AG04450 (cell line): ENCODE results near the gene NSRP1. TPM values are rescaled to one million over a fixed set of nuclear protein-coding genes. Genes with fewer than 3 reads are reported as not detected.

Experiments used
- CTCF ChIA-PET: fragments of 300-600, 350-600 bp; formaldehyde crosslinking; extraction: SDS; loops from one replicate; lab custom pipeline; 2022; ENCODE audit warnings: antibody characterized with exemption, inconsistent platforms; lab: Charles Lee
- POLR2A ChIA-PET: fragments of 350-600 bp; formaldehyde crosslinking; extraction: SDS; loops from one replicate; lab custom pipeline; 2021; ENCODE audit warnings: antibody characterized with exemption, inconsistent platforms; lab: Yijun Ruan, JAX
- DNase-seq: peaks from one replicate; pipeline ENCODE4 v3.0.0-alpha.2; 2011; ENCODE audit warnings: low read depth, low spot score
- H3K27ac ChIP-seq: one replicate; pipeline ENCODE4 v1.5.1; 2012; ENCODE audit warnings: low read depth, low read length, control low read depth
- H3K27me3 ChIP-seq: one replicate; pipeline ENCODE4 v1.6.0; 2012; ENCODE audit warnings: low read length; ENCODE audit not compliant: control insufficient read depth, insufficient read depth
- H3K4me3 ChIP-seq: 2 replicates; pipeline ENCODE4 v1.5.1; 2011; ENCODE audit warnings: mild to moderate bottlenecking, low read depth, low read length, control low read depth
- H3K9me3 ChIP-seq: 2 replicates; pipeline ENCODE4 v1.5.1; 2012; ENCODE audit warnings: low read length; ENCODE audit not compliant: control insufficient read depth, insufficient read depth
- polyA plus RNA-seq: library from polyadenylated mRNA; depleted of rRNA; stranded (reverse); fragments of >200 nt; gene quantifications from 2 replicates; pipeline ENCODE4 v1.2.3, GENCODE V29; 2011
- TF ChIP-seq, protein P1 (sequence below): IDR thresholded peaks from 2 replicates; pipeline ENCODE4 v1.5.1; 2011; ENCODE audit warnings: low read depth, low read length, control low read depth, inconsistent platforms

Gene NSRP1
- polyA plus RNA-seq, 1 experiment: 18.6 TPM

DNA sequence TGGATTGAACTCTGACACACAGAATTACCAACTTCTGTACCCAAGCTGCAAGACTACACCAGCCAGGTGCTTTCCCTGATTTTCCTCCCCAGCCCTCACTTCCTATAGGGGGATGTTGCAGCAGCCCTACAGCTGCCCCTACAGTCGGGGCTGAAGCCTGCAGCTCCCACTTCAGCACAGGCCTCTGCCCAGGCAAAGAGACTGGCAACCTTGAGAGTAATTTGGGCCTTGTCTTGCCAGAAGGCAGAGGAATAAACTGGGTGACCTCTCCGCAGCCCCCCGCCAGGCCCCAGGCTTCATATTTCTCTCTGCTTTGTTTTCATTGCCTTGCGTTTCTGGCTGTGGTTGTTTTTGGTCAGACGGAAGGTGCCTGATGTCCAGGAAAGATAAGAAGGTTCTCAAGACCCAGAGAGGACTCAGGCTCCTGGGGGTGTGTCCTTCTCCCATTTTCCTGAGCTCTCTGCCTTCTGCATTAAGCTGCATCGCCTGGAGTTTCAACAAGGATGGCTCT, 86.9 kb downstream of the NSRP1 start:
- TF ChIP-seq, protein P1, sequence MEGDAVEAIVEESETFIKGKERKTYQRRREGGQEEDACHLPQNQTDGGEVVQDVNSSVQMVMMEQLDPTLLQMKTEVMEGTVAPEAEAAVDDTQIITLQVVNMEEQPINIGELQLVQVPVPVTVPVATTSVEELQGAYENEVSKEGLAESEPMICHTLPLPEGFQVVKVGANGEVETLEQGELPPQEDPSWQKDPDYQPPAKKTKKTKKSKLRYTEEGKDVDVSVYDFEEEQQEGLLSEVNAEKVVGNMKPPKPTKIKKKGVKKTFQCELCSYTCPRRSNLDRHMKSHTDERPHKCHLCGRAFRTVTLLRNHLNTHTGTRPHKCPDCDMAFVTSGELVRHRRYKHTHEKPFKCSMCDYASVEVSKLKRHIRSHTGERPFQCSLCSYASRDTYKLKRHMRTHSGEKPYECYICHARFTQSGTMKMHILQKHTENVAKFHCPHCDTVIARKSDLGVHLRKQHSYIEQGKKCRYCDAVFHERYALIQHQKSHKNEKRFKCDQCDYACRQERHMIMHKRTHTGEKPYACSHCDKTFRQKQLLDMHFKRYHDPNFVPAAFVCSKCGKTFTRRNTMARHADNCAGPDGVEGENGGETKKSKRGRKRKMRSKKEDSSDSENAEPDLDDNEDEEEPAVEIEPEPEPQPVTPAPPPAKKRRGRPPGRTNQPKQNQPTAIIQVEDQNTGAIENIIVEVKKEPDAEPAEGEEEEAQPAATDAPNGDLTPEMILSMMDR: no peak; the same call in 1 of the 2 replicates
- peaks cover 15% of the 10 kb centered on the region for H3K27me3 ChIP-seq
- ChIA-PET CTCF (interaction anchor here (1.2 to 1.8 kb wide), 2 partner anchors 79 to 99 kb away, joined by 4 read pairs; no protein-coding TSS in a partner anchor), POLR2A (no interaction called here)
- H3K9me3 ChIP-seq: no peaks in the 10 kb centered on the region
- no peak overlapping the region for H3K27ac ChIP-seq
- no peak for DNase-seq
- H3K4me3 ChIP-seq: no peak overlapping the region

DNA sequence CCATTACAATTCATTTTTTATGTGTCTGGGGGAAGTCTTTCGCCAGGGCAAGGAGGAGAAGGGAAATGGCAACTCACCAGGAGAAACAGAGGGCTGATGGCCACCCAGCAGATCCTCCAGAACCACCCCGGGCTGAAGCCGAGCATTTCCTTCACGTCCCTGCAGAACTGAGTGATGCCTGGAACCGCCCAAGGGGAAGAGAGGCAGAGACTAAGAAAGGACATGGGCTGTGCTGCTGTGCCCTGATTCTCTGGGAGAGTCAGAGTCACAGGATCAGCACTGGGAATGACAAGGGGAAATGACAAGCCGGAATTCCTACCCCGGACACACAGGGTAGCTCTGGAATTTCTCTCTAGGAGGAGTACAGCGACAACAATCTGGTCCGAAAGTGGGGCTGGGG, 91.0 kb downstream of the NSRP1 start:
- no peak for DNase-seq
- POLR2A ChIA-PET: no interaction called here
- TF ChIP-seq, protein P1: no peak
- no peaks in the 10 kb centered on the region for H3K9me3 ChIP-seq
- peaks cover 20% of the 10 kb centered on the region for H3K27me3 ChIP-seq
- no peak overlapping the region for H3K27ac ChIP-seq
- CTCF ChIA-PET: no interaction called here
- H3K4me3 ChIP-seq: no peak overlapping the region

DNA sequence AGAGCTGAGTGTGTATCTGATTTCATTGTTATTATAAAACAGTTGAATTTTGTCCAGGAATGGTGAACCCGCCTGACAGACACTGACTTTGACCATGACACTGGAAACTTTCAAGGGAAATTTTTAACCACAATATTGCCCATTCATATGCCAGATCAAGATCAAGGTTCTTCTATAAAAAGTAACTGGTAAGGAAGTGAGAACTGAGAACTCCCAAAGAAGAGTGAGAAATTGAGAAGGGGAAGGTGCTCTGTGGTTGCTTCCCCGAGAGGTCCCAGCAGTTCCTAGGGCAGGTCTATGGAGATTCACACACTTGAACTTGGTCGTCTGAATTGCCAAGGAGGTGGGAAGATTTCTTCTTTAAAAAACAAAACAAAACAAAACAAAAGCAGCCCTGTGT, 91.6 kb downstream of the NSRP1 start:
- peaks cover 17% of the 10 kb centered on the region for H3K27me3 ChIP-seq
- no peak overlapping the region for H3K27ac ChIP-seq
- no peak overlapping the region for H3K4me3 ChIP-seq
- TF ChIP-seq, protein P1: no peak
- no peak for DNase-seq
- ChIA-PET CTCF (no interaction called here), POLR2A (interaction anchor here (0.6 kb wide), 1 partner anchor 50 kb away, joined by 3 read pairs; no protein-coding TSS in a partner anchor)
- no peaks in the 10 kb centered on the region for H3K9me3 ChIP-seq

DNA sequence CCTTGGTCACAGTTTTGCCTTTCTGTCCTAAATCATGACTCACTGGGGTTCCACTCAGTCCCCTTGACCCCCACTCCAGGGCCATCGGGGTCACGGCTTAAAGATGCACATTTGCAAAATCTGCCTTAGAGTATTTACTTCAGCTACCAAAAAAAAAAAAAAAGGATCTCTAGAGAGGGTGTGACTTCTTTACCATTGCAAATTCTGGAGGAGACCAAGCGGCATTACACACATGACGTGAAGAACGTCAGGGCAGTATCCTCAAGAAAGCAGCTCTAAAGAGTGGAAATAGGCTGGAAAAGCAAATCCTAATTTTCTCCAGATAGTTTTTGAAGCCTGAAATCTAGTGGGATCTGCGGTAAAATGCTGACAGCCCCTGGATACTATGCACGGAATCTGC, 93.3 kb downstream of the NSRP1 start:
- no peak overlapping the region for H3K4me3 ChIP-seq
- TF ChIP-seq, protein P1: no peak
- CTCF ChIA-PET: no interaction called here
- POLR2A ChIA-PET: no interaction called here
- no peaks in the 10 kb centered on the region for H3K9me3 ChIP-seq
- H3K27me3 ChIP-seq: peaks cover 17% of the 10 kb centered on the region
- no peak for DNase-seq
- H3K27ac ChIP-seq: no peak overlapping the region

DNA sequence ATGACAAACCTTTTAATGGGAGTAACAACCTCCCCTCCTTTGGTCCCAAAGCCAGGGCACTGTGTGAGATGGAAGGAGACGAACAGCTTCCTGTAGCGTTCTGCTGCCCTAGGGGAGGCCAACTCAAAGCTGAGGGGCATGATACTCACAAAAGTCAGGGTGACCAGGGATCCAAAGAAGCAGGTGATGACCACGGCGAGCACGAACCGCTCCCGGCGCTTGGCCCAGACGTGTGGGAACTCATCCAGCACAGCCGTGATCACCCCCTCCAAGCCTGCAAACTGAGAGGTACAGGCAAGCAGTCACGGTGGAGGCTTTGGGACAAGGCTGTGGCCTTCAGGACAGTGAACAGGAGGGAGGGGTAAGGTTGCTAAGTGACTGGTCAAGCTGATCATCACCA, 93.8 kb downstream of the NSRP1 start:
- TF ChIP-seq, protein P1: no peak
- H3K27me3 ChIP-seq: peaks cover 17% of the 10 kb centered on the region
- H3K4me3 ChIP-seq: no peak overlapping the region
- CTCF ChIA-PET: no interaction called here
- no peak overlapping the region for H3K27ac ChIP-seq
- no peak for DNase-seq
- POLR2A ChIA-PET: no interaction called here
- no peaks in the 10 kb centered on the region for H3K9me3 ChIP-seq
